HepG2 (cell line): Measurements from ENCODE around the gene LYST. TPM values are rescaled to one million over a fixed set of nuclear protein-coding genes. Genes with fewer than 3 reads are reported as not detected.
A peak's percentile ranks its signal among the peaks of the same experiment; 100 is the strongest.

Experiments used
- CBFB ChIP-seq: sonication (generic); formaldehyde crosslinking; IDR thresholded peaks from 2 replicates; pipeline ENCODE4 v1.4.0; 2020; ENCODE audit warnings: missing genetic modification reagents
- CBX1 ChIP-seq: IDR thresholded peaks from one replicate; pipeline ENCODE4 v1.6.1; 2016; ENCODE audit warnings: antibody characterized with exemption, low read depth
- CCAR2 ChIP-seq: fragments of 200-400 bp; formaldehyde crosslinking; optimal IDR thresholded peaks from 2 replicates; pipeline ENCODE3; 2018; ENCODE audit warnings: low read depth, mild to moderate bottlenecking, low read length, moderate library complexity
- DBP ChIP-seq: sonication (generic); formaldehyde crosslinking; IDR thresholded peaks from 2 replicates; pipeline ENCODE4 v1.4.0; 2020; ENCODE audit warnings: missing genetic modification reagents; ENCODE audit errors: not compliant biosample characterization
- FOXK2 ChIP-seq: fragments of 450-650 bp; IDR thresholded peaks from 2 replicates; pipeline ENCODE4 v1.6.1; 2016
- NAIF1 ChIP-seq: sonication (generic); formaldehyde crosslinking; IDR thresholded peaks from 2 replicates; pipeline ENCODE4 v1.5.0; 2020; ENCODE audit warnings: mild to moderate bottlenecking, missing genetic modification reagents, borderline replicate concordance
- SP140L ChIP-seq: sonication (generic); formaldehyde crosslinking; IDR thresholded peaks from 2 replicates; pipeline ENCODE4 v1.4.0; 2020; ENCODE audit warnings: missing genetic modification reagents, borderline replicate concordance
- SUZ12 ChIP-seq: fragments of 150-350 bp; IDR thresholded peaks from 2 replicates; pipeline ENCODE4 v1.6.1; 2014; ENCODE audit warnings: low read depth, low read length
- YY1 ChIP-seq: IDR thresholded peaks from 2 replicates; pipeline ENCODE4 v1.6.1; 2011; ENCODE audit warnings: low read length, low read depth, moderate library complexity, mild to moderate bottlenecking; ENCODE audit not compliant: insufficient read depth, insufficient replicate concordance
- ZNF17 ChIP-seq: sonication (generic); formaldehyde crosslinking; IDR thresholded peaks from 2 replicates; pipeline ENCODE4 v1.5.0; 2020; ENCODE audit warnings: mild to moderate bottlenecking, missing genetic modification reagents
- ZNF230 ChIP-seq: sonication (generic); formaldehyde crosslinking; IDR thresholded peaks from 2 replicates; pipeline ENCODE4 v1.4.0; 2020; ENCODE audit warnings: mild to moderate bottlenecking, missing genetic modification reagents
- ZNF24 ChIP-seq: fragments of 450-650 bp; IDR thresholded peaks from 2 replicates; pipeline ENCODE4 v1.6.1; 2017; ENCODE audit warnings: antibody characterized with exemption, mild to moderate bottlenecking
- ZNF567 ChIP-seq: sonication (generic); formaldehyde crosslinking; IDR thresholded peaks from 2 replicates; pipeline ENCODE4 v1.8.1; 2023; ENCODE audit warnings: mild to moderate bottlenecking, missing genetic modification reagents, borderline replicate concordance
- ZNF691 ChIP-seq: sonication (generic); formaldehyde crosslinking; IDR thresholded peaks from 2 replicates; pipeline ENCODE4 v1.4.0; 2020; ENCODE audit warnings: missing genetic modification reagents, low read depth, mild to moderate bottlenecking, borderline replicate concordance
- ZNF749 ChIP-seq: sonication (generic); formaldehyde crosslinking; IDR thresholded peaks from 2 replicates; pipeline ENCODE4 v1.8.0; 2022; ENCODE audit warnings: mild to moderate bottlenecking, missing genetic modification reagents, moderate library complexity, borderline replicate concordance
- ZNF841 ChIP-seq: sonication (generic); formaldehyde crosslinking; IDR thresholded peaks from 2 replicates; pipeline ENCODE4 v1.8.1; 2023; ENCODE audit warnings: missing genetic modification reagents, borderline replicate concordance
- ZNF883 ChIP-seq: sonication (generic); formaldehyde crosslinking; IDR thresholded peaks from 2 replicates; pipeline ENCODE4 v1.5.1; 2020; ENCODE audit warnings: mild to moderate bottlenecking, missing genetic modification reagents; ENCODE audit errors: not compliant biosample characterization
- ZNF891 ChIP-seq: sonication (generic); formaldehyde crosslinking; IDR thresholded peaks from 2 replicates; pipeline ENCODE4 v1.5.0; 2020; ENCODE audit warnings: mild to moderate bottlenecking, missing genetic modification reagents
- polyA plus RNA-seq, 8 experiments: library from polyadenylated mRNA; depleted of rRNA in 3 of 8; stranded (reverse) in 7 of 8; unstranded in 1 of 8; fragments of >200 nt; fragmentation: Illumina TruSeq in 4 of 8; extraction: Trizol in 4 of 8; gene quantifications; 2 replicates each; pipeline versions ENCODE4 v1.2.1 to v1.2.3, GENCODE V29; 2011 to 2016; ENCODE audit warnings: low read depth in 4 of 8, missing spikeins in 1 of 8, mixed read lengths in 1 of 8; ENCODE audit not compliant: insufficient read depth in 1 of 8
- total RNA-seq, 5 experiments: library from RNA; depleted of rRNA; stranded (reverse); fragments of >200 nt; fragmentation: Illumina TruSeq; extraction: Trizol; gene quantifications; 2 replicates each; pipeline ENCODE4 v1.2.3, GENCODE V29; 2016; ENCODE audit warnings: low read depth in 1 of 5
- TF ChIP-seq, protein P1 (sequence below): sonication (generic); formaldehyde crosslinking; IDR thresholded peaks from 2 replicates; pipeline ENCODE4 v1.9.0; 2021; ENCODE audit warnings: mild to moderate bottlenecking, missing genetic modification reagents
- TF ChIP-seq, protein P2 (sequence below): sonication (generic); formaldehyde crosslinking; IDR thresholded peaks from 2 replicates; pipeline ENCODE4 v1.8.0; 2022; ENCODE audit warnings: low read depth, missing genetic modification reagents

Gene LYST
- total and polyA plus RNA-seq, 2 of the 13 experiments (the other 11 are each of a cell fraction or from before 2014, with no cell fraction given): 0.91 to 2.5 TPM

DNA sequence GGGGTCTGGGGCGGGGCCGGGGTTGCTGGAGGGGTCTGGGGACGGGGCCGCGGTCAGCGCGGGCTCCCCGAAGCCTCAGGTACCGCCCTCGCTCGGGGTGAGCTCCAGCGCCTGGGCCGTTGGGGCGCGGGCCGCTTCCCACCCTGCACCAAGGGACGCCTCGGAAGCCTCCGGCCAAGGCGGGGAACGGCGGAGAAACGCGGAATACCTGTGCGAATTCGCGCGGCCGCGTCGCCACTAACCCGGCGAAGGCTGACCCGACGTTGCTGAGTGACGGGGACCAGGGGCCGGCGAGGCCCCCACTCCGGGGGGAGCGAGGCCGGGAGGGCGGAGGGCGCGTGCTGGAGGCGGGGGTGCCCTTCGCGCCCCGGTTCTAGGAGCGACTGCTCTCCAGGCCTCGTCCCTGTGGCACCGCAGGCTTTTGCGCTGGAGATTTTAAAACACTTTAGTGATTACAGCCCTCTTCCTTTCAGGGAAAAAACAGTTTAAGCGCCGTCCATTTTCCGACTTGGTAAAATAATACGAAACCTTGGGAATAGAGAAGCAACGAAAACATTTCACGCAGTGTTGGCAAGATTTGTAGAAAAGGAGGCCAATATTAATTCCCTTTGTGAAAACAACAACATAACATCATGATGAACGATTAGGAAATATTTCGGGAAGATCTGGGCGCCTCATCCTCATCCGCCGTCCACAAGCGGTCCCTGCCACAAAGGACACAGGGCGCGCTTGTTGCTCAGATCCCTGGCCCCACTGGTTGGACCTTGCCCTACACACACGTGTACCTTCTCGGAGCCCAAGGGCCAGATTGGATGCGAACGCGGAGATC, 216.2 kb downstream of the LYST start (continued):
- TF ChIP-seq CCAR2 (no peak), DBP (CRISPR knock-in tag) (peak; percentile 34), ZNF841 (no peak), ZNF891 (CRISPR knock-in tag) (0 out of 2 replicates have a peak, but pooled peaks have one; percentile 21), ZNF567 (CRISPR knock-in tag) (no peak), ZNF24 (no peak), ZNF749 (0 out of 2 replicates have a peak, but pooled peaks have one; percentile 54), FOXK2 (peak; percentile 95), ZNF691 (no peak; the same call in 1 of the 2 replicates), ZNF230 (CRISPR knock-in tag) (peak; percentile 17; the same call in 1 of the 2 replicates), ZNF883 (CRISPR knock-in tag) (peak; percentile 62), SUZ12 (no peak), YY1 (peak; percentile 45), ZNF17 (CRISPR knock-in tag) (no peak), NAIF1 (CRISPR knock-in tag) (no peak), CBX1 (no peak), SP140L (CRISPR knock-in tag) (peak; percentile 68; the same call in 1 of the 2 replicates), CBFB (peak; percentile 80)
- TF ChIP-seq, protein P1, sequence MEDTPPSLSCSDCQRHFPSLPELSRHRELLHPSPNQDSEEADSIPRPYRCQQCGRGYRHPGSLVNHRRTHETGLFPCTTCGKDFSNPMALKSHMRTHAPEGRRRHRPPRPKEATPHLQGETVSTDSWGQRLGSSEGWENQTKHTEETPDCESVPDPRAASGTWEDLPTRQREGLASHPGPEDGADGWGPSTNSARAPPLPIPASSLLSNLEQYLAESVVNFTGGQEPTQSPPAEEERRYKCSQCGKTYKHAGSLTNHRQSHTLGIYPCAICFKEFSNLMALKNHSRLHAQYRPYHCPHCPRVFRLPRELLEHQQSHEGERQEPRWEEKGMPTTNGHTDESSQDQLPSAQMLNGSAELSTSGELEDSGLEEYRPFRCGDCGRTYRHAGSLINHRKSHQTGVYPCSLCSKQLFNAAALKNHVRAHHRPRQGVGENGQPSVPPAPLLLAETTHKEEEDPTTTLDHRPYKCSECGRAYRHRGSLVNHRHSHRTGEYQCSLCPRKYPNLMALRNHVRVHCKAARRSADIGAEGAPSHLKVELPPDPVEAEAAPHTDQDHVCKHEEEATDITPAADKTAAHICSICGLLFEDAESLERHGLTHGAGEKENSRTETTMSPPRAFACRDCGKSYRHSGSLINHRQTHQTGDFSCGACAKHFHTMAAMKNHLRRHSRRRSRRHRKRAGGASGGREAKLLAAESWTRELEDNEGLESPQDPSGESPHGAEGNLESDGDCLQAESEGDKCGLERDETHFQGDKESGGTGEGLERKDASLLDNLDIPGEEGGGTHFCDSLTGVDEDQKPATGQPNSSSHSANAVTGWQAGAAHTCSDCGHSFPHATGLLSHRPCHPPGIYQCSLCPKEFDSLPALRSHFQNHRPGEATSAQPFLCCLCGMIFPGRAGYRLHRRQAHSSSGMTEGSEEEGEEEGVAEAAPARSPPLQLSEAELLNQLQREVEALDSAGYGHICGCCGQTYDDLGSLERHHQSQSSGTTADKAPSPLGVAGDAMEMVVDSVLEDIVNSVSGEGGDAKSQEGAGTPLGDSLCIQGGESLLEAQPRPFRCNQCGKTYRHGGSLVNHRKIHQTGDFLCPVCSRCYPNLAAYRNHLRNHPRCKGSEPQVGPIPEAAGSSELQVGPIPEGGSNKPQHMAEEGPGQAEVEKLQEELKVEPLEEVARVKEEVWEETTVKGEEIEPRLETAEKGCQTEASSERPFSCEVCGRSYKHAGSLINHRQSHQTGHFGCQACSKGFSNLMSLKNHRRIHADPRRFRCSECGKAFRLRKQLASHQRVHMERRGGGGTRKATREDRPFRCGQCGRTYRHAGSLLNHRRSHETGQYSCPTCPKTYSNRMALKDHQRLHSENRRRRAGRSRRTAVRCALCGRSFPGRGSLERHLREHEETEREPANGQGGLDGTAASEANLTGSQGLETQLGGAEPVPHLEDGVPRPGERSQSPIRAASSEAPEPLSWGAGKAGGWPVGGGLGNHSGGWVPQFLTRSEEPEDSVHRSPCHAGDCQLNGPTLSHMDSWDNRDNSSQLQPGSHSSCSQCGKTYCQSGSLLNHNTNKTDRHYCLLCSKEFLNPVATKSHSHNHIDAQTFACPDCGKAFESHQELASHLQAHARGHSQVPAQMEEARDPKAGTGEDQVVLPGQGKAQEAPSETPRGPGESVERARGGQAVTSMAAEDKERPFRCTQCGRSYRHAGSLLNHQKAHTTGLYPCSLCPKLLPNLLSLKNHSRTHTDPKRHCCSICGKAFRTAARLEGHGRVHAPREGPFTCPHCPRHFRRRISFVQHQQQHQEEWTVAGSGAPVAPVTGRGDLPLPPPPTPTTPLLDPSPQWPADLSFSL (CRISPR knock-in tag): no peak
- TF ChIP-seq, protein P2, sequence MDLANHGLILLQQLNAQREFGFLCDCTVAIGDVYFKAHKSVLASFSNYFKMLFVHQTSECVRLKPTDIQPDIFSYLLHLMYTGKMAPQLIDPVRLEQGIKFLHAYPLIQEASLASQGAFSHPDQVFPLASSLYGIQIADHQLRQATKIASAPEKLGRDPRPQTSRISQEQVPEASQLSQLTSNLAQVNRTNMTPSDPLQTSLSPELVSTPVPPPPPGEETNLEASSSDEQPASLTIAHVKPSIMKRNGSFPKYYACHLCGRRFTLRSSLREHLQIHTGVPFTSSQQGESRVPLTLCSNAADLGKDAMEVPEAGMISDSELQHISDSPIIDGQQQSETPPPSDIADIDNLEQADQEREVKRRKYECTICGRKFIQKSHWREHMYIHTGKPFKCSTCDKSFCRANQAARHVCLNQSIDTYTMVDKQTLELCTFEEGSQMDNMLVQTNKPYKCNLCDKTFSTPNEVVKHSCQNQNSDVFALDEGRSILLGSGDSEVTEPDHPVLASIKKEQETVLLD (CRISPR knock-in tag): peak; percentile 54
